ENCODE data around the gene FGF14.

- no peak for TF ChIP-seq CTCF (IDR thresholded peaks at IDR 0.05)
- no peak for TF ChIP-seq POLR2A (IDR thresholded peaks at IDR 0.05)
These were observed 312.1 kb downstream of the FGF14 start for GRCh38 chr13:102089722-102090121.

Measured in lower leg skin (tissue), 3 donors.